Gastrocnemius medialis (tissue), 4 donors: ENCODE measurements around the gene PCID2. TPM values are rescaled to one million over a fixed set of nuclear protein-coding genes. Genes with fewer than 3 reads are reported as not detected.

ENCODE experiments used
- ATAC-seq, 2 donors: fragments of 150-250 bp; one replicate each; pipeline ENCODE4 v1.9.1; 2016
- DNase-seq, 2 donors: peaks; one replicate each; pipeline ENCODE4 v3.0.0-alpha.2; 2019
- H3K27ac ChIP-seq, 4 donors: fragments of 200-600 bp; sonication (generic); 1 replicate in 1 of 4; 2 replicates in 3 of 4; pipeline ENCODE4 v1.5.1; 2016 to 2018; ENCODE audit warnings: mild to moderate bottlenecking in 2 of 4, moderate library complexity in 1 of 4
- H3K27me3 ChIP-seq, 3 donors: fragments of 200-600 bp; sonication (generic) in 2 of 3; 1 replicate in 1 of 3; 2 replicates in 2 of 3; pipeline versions ENCODE4 v1.5.1 to v1.6.0; 2016 to 2019; ENCODE audit warnings: mild to moderate bottlenecking in 1 of 3, moderate library complexity in 1 of 3
- H3K36me3 ChIP-seq, 2 donors: fragments of 200-600 bp; sonication (generic) in 1 of 2; one replicate each; pipeline ENCODE4 v1.5.1; 2017 to 2018
- H3K4me1 ChIP-seq, 2 donors: fragments of 200-600 bp; sonication (generic) in 1 of 2; one replicate each; pipeline ENCODE4 v1.5.1; 2016 to 2017; ENCODE audit warnings: mild to moderate bottlenecking in 2 of 2
- H3K4me3 ChIP-seq, 4 donors: fragments of 200-600 bp; sonication (generic) in 3 of 4; 1 replicate in 1 of 4; 2 replicates in 3 of 4; pipeline ENCODE4 v1.5.1; 2016 to 2019; ENCODE audit warnings: mild to moderate bottlenecking in 2 of 4
- H3K9me3 ChIP-seq, 3 donors: fragments of 200-600 bp; sonication (generic) in 2 of 3; 1 replicate in 1 of 3; 2 replicates in 2 of 3; pipeline ENCODE4 v1.5.1; 2016 to 2019
- CTCF ChIP-seq, 5 experiments: fragments of 450-650 bp in 3 of 5; fragments of 200-600 bp in 2 of 5; sonication (generic) in 2 of 5; IDR thresholded peaks in 4 of 5; conservative IDR thresholded peaks in 1 of 5; 1 replicate in 4 of 5; 2 replicates in 1 of 5; pipeline ENCODE4 v1.5.1; 2016 to 2019; ENCODE audit warnings: antibody characterized with exemption in 5 of 5, mild to moderate bottlenecking in 3 of 5, moderate library complexity in 3 of 5
- POLR2A ChIP-seq, 2 donors: fragments of 450-650 bp; IDR thresholded peaks; one replicate each; pipeline ENCODE4 v1.6.1; 2017; ENCODE audit warnings: antibody characterized with exemption in 2 of 2, mild to moderate bottlenecking in 2 of 2, moderate library complexity in 2 of 2
- in situ Hi-C, 4 donors: fragments of 200-750 bp; cut with MboI; loops; one replicate each; pipeline versions ENCODE4 v1.15.0 to v1.8.0; 2017; ENCODE audit warnings: low sequenced_read_pairs in 4 of 4
- intact Hi-C: fragments of 100-400 bp; cut with DNase I; formaldehyde crosslinking; loops from one replicate; pipeline ENCODE4 v1.15.1; 2023; ENCODE audit warnings: low total_unique reads
- total RNA-seq, 4 donors: library from RNA; depleted of rRNA; stranded (reverse); fragments of >200 nt; gene quantifications; one replicate each; pipeline versions ENCODE4 v1.1.0 to v1.2.3, GENCODE V29; 2016

The PCID2 gene
- total RNA-seq, 4 donors from 2014 or later = 26.4 to 45.6 (median 28.0) TPM

GRCh38 chr13:113229161-113229560 lies 20.7 kb upstream of the PCID2 start:
- Histone ChIP-seq H3K27me3 (no peaks in the 10 kb centered on the region), H3K36me3 (peaks cover 3 to 73% of the 10 kb centered on the region in 2 donors), H3K27ac (no peak overlapping the region), H3K4me1 (no peaks in the 10 kb centered on the region), H3K4me3 (no peak overlapping the region), H3K9me3 (no peaks in the 10 kb centered on the region)
- no peak for TF ChIP-seq CTCF (IDR thresholded peaks at IDR 0.05 in 4 of 5, conservative IDR thresholded peaks at IDR 0.05 in 1 of 5)
- no peak for TF ChIP-seq POLR2A (IDR thresholded peaks at IDR 0.05)
- intact Hi-C loops = no loop called here
- DNase-seq (no peak), ATAC-seq (no peak)
- in situ Hi-C loops = no loop called here

- intact Hi-C loops = no loop called here
These were observed 18.5 kb upstream of the PCID2 start for GRCh38 chr13:113226873-113227450.

GRCh38 chr13:113225515-113225914 lies 17.0 kb upstream of the PCID2 start:
- H3K4me3 ChIP-seq = no peak overlapping the region
- no peaks in the 10 kb centered on the region for H3K9me3 ChIP-seq
- intact Hi-C loops = no loop called here
- peaks cover 3 to 69% of the 10 kb centered on the region in 2 donors for H3K36me3 ChIP-seq
- H3K4me1 ChIP-seq = peaks cover 0 to 6% of the 10 kb centered on the region in 2 donors
- ATAC-seq = no peak
- H3K27ac ChIP-seq = no peak overlapping the region
- H3K27me3 ChIP-seq = no peaks in the 10 kb centered on the region
- DNase-seq = no peak
- TF ChIP-seq CTCF (IDR thresholded peaks at IDR 0.05 in 4 of 5, conservative IDR thresholded peaks at IDR 0.05 in 1 of 5) (no peak), POLR2A (IDR thresholded peaks at IDR 0.05) (no peak)
- in situ Hi-C loops = no loop called here

More at GRCh38 chr13:113226873-113227450, 18.5 kb upstream of the PCID2 start:
- Histone ChIP-seq H3K36me3 (peaks cover 3 to 64% of the 10 kb centered on the region in 2 donors), H3K4me3 (no peak overlapping the region), H3K27ac (no peak overlapping the region), H3K27me3 (no peaks in the 10 kb centered on the region), H3K4me1 (no peaks in the 10 kb centered on the region), H3K9me3 (no peaks in the 10 kb centered on the region)
- DNase-seq (no peak), ATAC-seq (no peak)
- no peak for TF ChIP-seq CTCF (IDR thresholded peaks at IDR 0.05 in 4 of 5, conservative IDR thresholded peaks at IDR 0.05 in 1 of 5)
- no peak for TF ChIP-seq POLR2A (IDR thresholded peaks at IDR 0.05)
- in situ Hi-C loops = no loop called here

- no peak for TF ChIP-seq CTCF (IDR thresholded peaks at IDR 0.05 in 4 of 5, conservative IDR thresholded peaks at IDR 0.05 in 1 of 5)
- TF ChIP-seq POLR2A (IDR thresholded peaks at IDR 0.05) = no peak
- in situ Hi-C loops (no loop called here), intact Hi-C loops (no loop called here)
- DNase-seq (no peak), ATAC-seq (no peak)
- H3K36me3 ChIP-seq = peaks cover 3 to 59% of the 10 kb centered on the region in 2 donors
- no peaks in the 10 kb centered on the region for H3K27me3 ChIP-seq
- no peak overlapping the region for H3K27ac ChIP-seq
- H3K4me3 ChIP-seq = no peak overlapping the region
- H3K4me1 ChIP-seq = peaks cover 4 to 16% of the 10 kb centered on the region in 2 donors
- H3K9me3 ChIP-seq = no peaks in the 10 kb centered on the region
These were observed 16.0 kb upstream of the PCID2 start for GRCh38 chr13:113224486-113224885.

- no peak for ATAC-seq
- intact Hi-C loops = no loop called here
- in situ Hi-C loops = no loop called here
- peaks cover 16 to 29% of the 10 kb centered on the region in 2 donors for H3K4me1 ChIP-seq
- TF ChIP-seq CTCF (IDR thresholded peaks at IDR 0.05 in 4 of 5, conservative IDR thresholded peaks at IDR 0.05 in 1 of 5) = no peak
- no peak for TF ChIP-seq POLR2A (IDR thresholded peaks at IDR 0.05)
- no peak overlapping the region for H3K27ac ChIP-seq
- no peaks in the 10 kb centered on the region for H3K27me3 ChIP-seq
- peaks cover 2 to 45% of the 10 kb centered on the region in 2 donors for H3K36me3 ChIP-seq
- H3K4me3 ChIP-seq = no peak overlapping the region
- DNase-seq = no peak
- H3K9me3 ChIP-seq = no peaks in the 10 kb centered on the region
These were observed 14.6 kb upstream of the PCID2 start for GRCh38 chr13:113223070-113223469.
